ENCODE data around the gene PLSCR1.

GRCh38 chr3:146544002-146544928, at the start of gene PLSCR1:
- TF ChIP-seq POLR2A (IDR thresholded peaks at IDR 0.05; ENCODE audit: low read depth, low read length) (no peak; the same call in 1 of the 2 replicates), POLR2AphosphoS5 (IDR thresholded peaks at IDR 0.05; ENCODE audit: low read depth, low read length) (no peak), PAX5 (IDR thresholded peaks at IDR 0.05; ENCODE audit: insufficient read depth, low read length, severe bottlenecking) (no peak), TAF1 (IDR thresholded peaks at IDR 0.05; ENCODE audit: low read depth, low read length) (no peak), SPI1 (IDR thresholded peaks at IDR 0.05; ENCODE audit: low read depth, low read length) (peak; percentile 67; the same call in 1 of the 2 replicates)
